AG04450 (cell line): ENCODE results near the gene MRPL57. TPM values are rescaled to one million over a fixed set of nuclear protein-coding genes. Genes with fewer than 3 reads are reported as not detected.
"Not testable (repeated sequence)": the region's sequence is repeated elsewhere in the genome, so short reads cannot be mapped to it uniquely, and the experiment has no call there.

Experiments
- CTCF ChIA-PET: fragments of 300-600, 350-600 bp; formaldehyde crosslinking; extraction: SDS; loops from one replicate; lab custom pipeline; 2022; ENCODE audit warnings: antibody characterized with exemption, inconsistent platforms; lab: Charles Lee
- POLR2A ChIA-PET: fragments of 350-600 bp; formaldehyde crosslinking; extraction: SDS; loops from one replicate; lab custom pipeline; 2021; ENCODE audit warnings: antibody characterized with exemption, inconsistent platforms; lab: Yijun Ruan, JAX
- DNase-seq: peaks from one replicate; pipeline ENCODE4 v3.0.0-alpha.2; 2011; ENCODE audit warnings: low read depth, low spot score
- H3K27ac ChIP-seq: one replicate; pipeline ENCODE4 v1.5.1; 2012; ENCODE audit warnings: low read depth, low read length, control low read depth
- H3K27me3 ChIP-seq: one replicate; pipeline ENCODE4 v1.6.0; 2012; ENCODE audit warnings: low read length; ENCODE audit not compliant: control insufficient read depth, insufficient read depth
- H3K4me3 ChIP-seq: 2 replicates; pipeline ENCODE4 v1.5.1; 2011; ENCODE audit warnings: mild to moderate bottlenecking, low read depth, low read length, control low read depth
- H3K9me3 ChIP-seq: 2 replicates; pipeline ENCODE4 v1.5.1; 2012; ENCODE audit warnings: low read length; ENCODE audit not compliant: control insufficient read depth, insufficient read depth
- polyA minus RNA-seq: library from RNA; depleted of rRNA, polyadenylated mRNA; stranded (reverse); fragments of >200 nt; gene quantifications from 2 replicates; pipeline ENCODE4 v1.2.3, GENCODE V29; 2011; rRNA and poly(A)+ RNA removed
- polyA plus RNA-seq: library from polyadenylated mRNA; depleted of rRNA; stranded (reverse); fragments of >200 nt; gene quantifications from 2 replicates; pipeline ENCODE4 v1.2.3, GENCODE V29; 2011; rRNA removed
- TF ChIP-seq, protein P1 (sequence below): IDR thresholded peaks from 2 replicates; pipeline ENCODE4 v1.5.1; 2011; ENCODE audit warnings: low read depth, low read length, control low read depth, inconsistent platforms

The MRPL57 gene
- polyA plus RNA-seq (14.6 and 15.6 TPM in 2 replicates), polyA minus RNA-seq (2.9 and 3.3 TPM in 2 replicates)

DNA sequence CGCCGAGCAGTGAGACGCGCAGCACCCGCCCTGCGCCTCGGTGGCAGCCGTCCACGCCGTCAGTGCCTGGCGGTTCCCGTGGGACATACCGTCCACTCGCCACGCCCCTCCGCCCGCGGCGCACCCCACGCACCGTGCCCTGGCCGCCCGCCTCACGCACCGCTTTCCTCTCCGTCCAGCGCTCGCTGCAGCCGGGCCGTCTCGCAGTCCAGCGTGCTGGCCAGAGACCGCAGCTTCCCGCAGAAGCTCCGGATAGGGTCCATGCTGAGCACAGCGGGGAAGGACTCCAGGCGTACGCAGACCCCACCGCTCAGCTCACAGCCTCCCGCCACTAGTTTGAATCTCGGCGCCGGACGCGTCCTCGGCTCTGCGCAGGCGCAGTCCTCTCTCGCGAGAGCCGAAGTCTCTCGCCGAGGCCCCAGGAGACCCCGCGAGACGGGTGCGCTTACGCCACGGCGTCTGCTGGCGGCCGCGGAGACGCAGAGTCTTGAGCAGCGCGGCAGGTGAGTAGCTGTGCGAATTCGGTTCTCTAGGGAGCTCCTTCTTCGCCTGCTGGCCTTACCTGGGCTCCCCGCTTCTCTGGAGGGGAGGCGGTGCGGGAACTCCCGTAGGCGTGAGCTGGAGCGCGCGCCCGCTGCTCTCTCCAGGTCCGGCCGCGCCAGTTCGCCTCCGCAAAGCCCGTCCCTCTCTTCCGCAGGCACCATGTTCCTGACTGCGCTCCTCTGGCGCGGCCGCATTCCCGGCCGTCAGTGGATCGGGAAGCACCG is at the start of gene MRPL57, which contains the start of gene SKA3:
MRPL57 (plus strand) TSS at position 444 of the 767 bp plus-strand sequence; CDS start at position 703, 259 bp downstream.
SKA3 (minus strand) TSS at position 338 of the 767 bp plus-strand sequence; CDS start at position 263, 75 bp downstream.
- peak; percentile 87 for DNase-seq
- ChIA-PET CTCF (interaction anchor here (0.9 to 3.7 kb wide), 6 partner anchors 27 to 301 kb away, joined by 3 to 37 read pairs (median 4); no protein-coding TSS in a partner anchor), POLR2A (interaction anchor here (0.5 to 1.7 kb wide), 8 partner anchors 21 to 281 kb away, joined by 3 to 6 read pairs (median 3); no protein-coding TSS in a partner anchor)
- Histone ChIP-seq H3K4me3 (peak within 1 kb of the TSS; percentile 86), H3K27me3 (no peaks in the 10 kb centered on the region), H3K27ac (peak within 1 kb of the TSS; percentile 87), H3K9me3 (no peaks in the 10 kb centered on the region; the same call in 1 of the 2 replicates)
- TF ChIP-seq, protein P1, sequence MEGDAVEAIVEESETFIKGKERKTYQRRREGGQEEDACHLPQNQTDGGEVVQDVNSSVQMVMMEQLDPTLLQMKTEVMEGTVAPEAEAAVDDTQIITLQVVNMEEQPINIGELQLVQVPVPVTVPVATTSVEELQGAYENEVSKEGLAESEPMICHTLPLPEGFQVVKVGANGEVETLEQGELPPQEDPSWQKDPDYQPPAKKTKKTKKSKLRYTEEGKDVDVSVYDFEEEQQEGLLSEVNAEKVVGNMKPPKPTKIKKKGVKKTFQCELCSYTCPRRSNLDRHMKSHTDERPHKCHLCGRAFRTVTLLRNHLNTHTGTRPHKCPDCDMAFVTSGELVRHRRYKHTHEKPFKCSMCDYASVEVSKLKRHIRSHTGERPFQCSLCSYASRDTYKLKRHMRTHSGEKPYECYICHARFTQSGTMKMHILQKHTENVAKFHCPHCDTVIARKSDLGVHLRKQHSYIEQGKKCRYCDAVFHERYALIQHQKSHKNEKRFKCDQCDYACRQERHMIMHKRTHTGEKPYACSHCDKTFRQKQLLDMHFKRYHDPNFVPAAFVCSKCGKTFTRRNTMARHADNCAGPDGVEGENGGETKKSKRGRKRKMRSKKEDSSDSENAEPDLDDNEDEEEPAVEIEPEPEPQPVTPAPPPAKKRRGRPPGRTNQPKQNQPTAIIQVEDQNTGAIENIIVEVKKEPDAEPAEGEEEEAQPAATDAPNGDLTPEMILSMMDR = no peak

DNA sequence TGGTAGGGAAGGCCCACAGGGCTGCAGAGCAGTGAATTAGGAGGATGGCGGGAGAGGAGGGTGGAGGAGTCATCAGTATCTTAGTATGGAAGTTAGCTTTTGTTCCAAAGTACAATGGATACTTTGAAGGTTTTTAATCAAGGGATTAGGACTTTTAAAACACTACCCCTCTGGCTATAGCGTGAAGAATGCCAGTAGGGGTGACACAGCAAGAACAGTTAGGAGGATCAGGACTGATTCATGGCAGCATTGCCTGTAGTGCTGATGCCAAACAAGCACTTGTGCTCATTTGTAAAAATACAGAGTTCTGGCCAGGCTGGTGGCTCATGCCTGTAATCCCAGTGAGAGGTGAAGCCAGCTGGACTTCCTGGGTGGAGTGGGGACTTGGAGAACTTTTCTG is 46.3 kb upstream of the MRPL57 start:
- H3K9me3 ChIP-seq = peaks cover 4% of the 10 kb centered on the region
- no peak overlapping the region for H3K27ac ChIP-seq
- ChIA-PET CTCF (interaction anchor here (1.8 kb wide), 1 partner anchor 18 kb away, joined by 7 read pairs; no protein-coding TSS in a partner anchor), POLR2A (interaction anchor here (0.7 to 0.8 kb wide), 2 partner anchors 14 to 46 kb away, joined by 3 to 5 read pairs; partner anchors contain the start of gene SKA3)
- no peaks in the 10 kb centered on the region for H3K27me3 ChIP-seq
- DNase-seq = no peak
- TF ChIP-seq, protein P1 = no peak
- H3K4me3 ChIP-seq = no peak overlapping the region

DNA sequence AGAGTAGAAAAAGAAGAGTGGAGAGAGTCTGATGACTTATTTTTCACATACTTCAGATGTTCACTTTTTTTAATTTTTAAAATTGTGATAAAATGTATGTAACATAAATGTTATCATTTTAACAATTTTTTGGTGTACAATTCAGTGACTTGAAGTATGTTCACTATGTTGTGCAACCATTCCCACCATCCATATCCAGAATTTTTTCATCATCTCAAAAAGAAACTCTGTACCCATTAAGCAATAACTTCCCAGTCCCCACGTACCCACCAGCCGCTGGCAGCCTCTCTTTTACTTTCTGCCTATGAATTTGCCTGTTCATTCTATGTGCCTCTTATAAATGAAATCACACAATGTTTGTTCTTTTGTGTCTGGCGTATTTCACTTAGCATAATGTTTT is 43.4 kb upstream of the MRPL57 start:
- Histone ChIP-seq H3K4me3 (no peak overlapping the region), H3K27ac (no peak overlapping the region), H3K27me3 (no peaks in the 10 kb centered on the region), H3K9me3 (peaks cover 4% of the 10 kb centered on the region)
- TF ChIP-seq, protein P1 = no peak
- no peak for DNase-seq
- CTCF ChIA-PET = interaction anchor here (0.6 to 1.1 kb wide), 6 partner anchors 22 to 191 kb away, joined by 3 to 7 read pairs (median 4); partner anchors contain the start of gene LATS2
- POLR2A ChIA-PET = no interaction called here

GRCh38 chr13:21134475-21134874 is 42.0 kb upstream of the MRPL57 start:
- no peaks in the 10 kb centered on the region for H3K27me3 ChIP-seq
- H3K4me3 ChIP-seq = no peak overlapping the region
- ChIA-PET POLR2A (no interaction called here), CTCF (no interaction called here)
- DNase-seq = no peak
- TF ChIP-seq, protein P1 = no peak
- H3K9me3 ChIP-seq = peaks cover 4% of the 10 kb centered on the region
- H3K27ac ChIP-seq = no peak overlapping the region

- CTCF ChIA-PET, H3K27ac ChIP-seq, POLR2A ChIA-PET, DNase-seq, H3K27me3 ChIP-seq, H3K9me3 ChIP-seq, H3K4me3 ChIP-seq: not testable (repeated sequence)
Measured at GRCh38 chr13:21135833-21136232, 40.6 kb upstream of the MRPL57 start.
